ENCODE measurements around the gene NOTCH4. TPM values are rescaled to one million over a fixed set of nuclear protein-coding genes. Genes with fewer than 3 reads are reported as not detected.

The NOTCH4 gene
- total and polyA plus RNA-seq, 2 donors (not counting 3 experiments of a cell fraction or from before 2014, with no cell fraction given) = 41.7 to 114 TPM

GRCh38 chr6:32179766-32180405 lies 44.0 kb downstream of the NOTCH4 start:
- H3K27me3 ChIP-seq (ENCODE audit: control insufficient read depth in 2 of 2, insufficient read depth in 2 of 2, low read length in 2 of 2) = no peaks in the 10 kb centered on the region
- H3K79me2 ChIP-seq (ENCODE audit: control insufficient read depth, insufficient read depth, low read length) = peaks cover 14% of the 10 kb centered on the region
- H3K27ac ChIP-seq (ENCODE audit: insufficient read depth, low read depth, low read length) = no peak overlapping the region
- ChIA-PET POLR2A (interaction anchor here (0.7 kb wide), 1 partner anchor 18 kb away, joined by 3 read pairs; no protein-coding TSS in a partner anchor), CTCF (interaction anchor here (1.4 to 1.6 kb wide), 2 partner anchors 12 to 16 kb away, joined by 3 to 8 read pairs; partner anchors contain the start of gene GPSM3)
- intact Hi-C loops (cut with micrococcal nuclease) (loop anchor here (5.0 kb wide), 2 partner anchors 223 to 792 kb away; partner anchors contain the start of genes NELFE and SKIC2), dilution Hi-C loops (cut with MboI; ENCODE audit: extremely low pct_ligation_motif_present, low sequenced_read_pairs) (no loop called here)
- H3K9ac ChIP-seq (replicated peaks; ENCODE audit: extremely low read depth, insufficient read depth, low read length) = no peak overlapping the region
- peaks cover 3 to 20% of the 10 kb centered on the region in 2 experiments for H3K36me3 ChIP-seq (ENCODE audit: control insufficient read depth in 2 of 2, extremely low read depth in 1 of 2, insufficient read depth in 2 of 2, low read length in 2 of 2)
- DNase-seq (ENCODE audit: low read depth, low spot score) (no peak), FAIRE-seq (no peak)
- H4K20me1 ChIP-seq (replicated peaks; ENCODE audit: control insufficient read depth, extremely low read depth, insufficient read depth, low read length) = no peaks in the 10 kb centered on the region
- no peak overlapping the region for H2AFZ ChIP-seq (ENCODE audit: low read depth, low read length)
- H3K4me3 ChIP-seq (replicated peaks in 1 of 3; ENCODE audit: insufficient read depth in 1 of 3, low read depth in 1 of 3, low read length in 3 of 3) = no peak overlapping the region
- peaks cover 27% of the 10 kb centered on the region for H3K4me1 ChIP-seq (ENCODE audit: control insufficient read depth, extremely low read depth, insufficient read depth, low read length)
- TF ChIP-seq EZH2 (IDR thresholded peaks at IDR 0.05; ENCODE audit: borderline replicate concordance, low read depth, low read length, severe bottlenecking) = no peak
- no peak for TF ChIP-seq CTCF (IDR thresholded peaks at IDR 0.05; ENCODE audit: extremely low read depth in 1 of 2, insufficient read depth in 1 of 2, low read depth in 1 of 2, low read length in 2 of 2)
- TF ChIP-seq JUN (IDR thresholded peaks at IDR 0.05; ENCODE audit: borderline replicate concordance, insufficient read depth, insufficient read length, low read depth) = no peak
- TF ChIP-seq POLR2AphosphoS5 (IDR thresholded peaks at IDR 0.05; ENCODE audit: insufficient read depth, low read depth, low read length) = no peak
- no peak for TF ChIP-seq POLR2A (IDR thresholded peaks at IDR 0.05; ENCODE audit: low read depth, low read length)
- TF ChIP-seq MAX (IDR thresholded peaks at IDR 0.05; ENCODE audit: insufficient read depth, insufficient read length) = no peak
- TF ChIP-seq MYC (IDR thresholded peaks at IDR 0.05; ENCODE audit: low read depth, low read length) = no peak
- no peak for TF ChIP-seq FOS (IDR thresholded peaks at IDR 0.05; ENCODE audit: borderline replicate concordance, insufficient read depth, low read length)
- no peak for TF ChIP-seq GATA2 (IDR thresholded peaks at IDR 0.05; ENCODE audit: insufficient read depth, insufficient read length, low read depth, low read length)
- H3K9me3 ChIP-seq (replicated peaks; ENCODE audit: control insufficient read depth, insufficient read depth, low read length) = no peaks in the 10 kb centered on the region
- no peaks in the 10 kb centered on the region for H3K9me1 ChIP-seq (replicated peaks; ENCODE audit: control insufficient read depth, extremely low read depth, insufficient read depth, low read length)
- H3K4me2 ChIP-seq (ENCODE audit: insufficient read depth, low read length) = no peak overlapping the region
- BruUV-seq (replicated peaks) = no TSS peak

Measured in endothelial cell of umbilical vein (primary cell).